K562 (cell line): Measurements from ENCODE around the gene LGALS7. TPM values are rescaled to one million over a fixed set of nuclear protein-coding genes. Genes with fewer than 3 reads are reported as not detected.

Experiments used
- ATAC-seq: fragments of 200-7000 bp; cut with Tn5 transposase; 3 replicates; pipeline ENCODE4 v1.9.1; 2020; ENCODE audit warnings: moderate library complexity
- BruUV-seq: library from RNA; stranded (reverse); fragments of 400-500 nt; replicated peaks from 2 replicates; lab custom pipeline; 2021; lab: Mats Ljungman, UMichigan
- CTCF ChIA-PET: fragments of 300-600 bp; formaldehyde crosslinking; extraction: SDS; loops from one replicate; lab custom pipeline; 2021; ENCODE audit warnings: low intra/inter-chr PET ratio; lab: Yijun Ruan, JAX
- POLR2A ChIA-PET: fragments of 300-600, 350-650 bp; sonication (Branson Sonifier 250); formaldehyde crosslinking; extraction: SDS; loops from one replicate; lab custom pipeline; 2021; ENCODE audit warnings: antibody characterized with exemption, inconsistent platforms; lab: Yijun Ruan, JAX
- DNase-seq, 4 experiments: peaks; one replicate each; pipeline versions ENCODE4 v3.0.0 to v3.0.0-alpha.2; 2011 to 2018; ENCODE audit warnings: low spot score in 3 of 4, mixed read lengths in 3 of 4; ENCODE audit errors: extremely low read depth in 1 of 4
- FAIRE-seq: peaks from 2 replicates; lab custom pipeline; 2011; peaks lifted over from hg19 to GRCh38; lab: Jason Lieb, UNC
- H2AFZ ChIP-seq: 2 replicates; pipeline ENCODE4 v1.6.0; 2011; ENCODE audit warnings: low read depth, low read length, control low read depth, inconsistent platforms
- H3K27ac ChIP-seq: fragments of 200-600 bp; 3 replicates; pipeline ENCODE4 v1.8.0; 2011; ENCODE audit warnings: low read depth, mild to moderate bottlenecking, control low read depth, inconsistent platforms, low read length, moderate library complexity, mixed read lengths; ENCODE audit errors: extremely low read depth
- H3K27me3 ChIP-seq, 2 experiments: fragments of 300-600 bp in 1 of 2; 2 replicates in 1 of 2; 3 replicates in 1 of 2; pipeline versions ENCODE4 v1.6.0 to v1.8.0; 2011; ENCODE audit warnings: inconsistent platforms in 2 of 2, low read length in 2 of 2, mild to moderate bottlenecking in 1 of 2, mixed read lengths in 1 of 2, moderate library complexity in 1 of 2; ENCODE audit not compliant: control insufficient read depth in 2 of 2, insufficient read depth in 2 of 2
- H3K36me3 ChIP-seq: fragments of 300-600 bp; 3 replicates; pipeline ENCODE4 v1.8.0; 2011; ENCODE audit warnings: mild to moderate bottlenecking, low read length, inconsistent platforms; ENCODE audit not compliant: control insufficient read depth, insufficient read depth
- H3K4me1 ChIP-seq, 2 experiments: fragments of 200-600 bp in 1 of 2; replicated peaks in 1 of 2; 2 replicates in 1 of 2; 3 replicates in 1 of 2; pipeline versions ENCODE4 v1.5.1 to v1.8.0; 2011; ENCODE audit warnings: inconsistent platforms in 2 of 2, low read length in 2 of 2, mild to moderate bottlenecking in 1 of 2, mixed read lengths in 1 of 2, moderate library complexity in 1 of 2; ENCODE audit not compliant: control insufficient read depth in 2 of 2, insufficient read depth in 2 of 2
- H3K4me2 ChIP-seq: 2 replicates; pipeline ENCODE4 v1.6.1; 2011; ENCODE audit warnings: low read length, control low read depth, inconsistent platforms, mixed read lengths; ENCODE audit not compliant: insufficient read depth
- H3K4me3 ChIP-seq: fragments of 200-600 bp; sonication (generic), shearing (Covaris generic); 2 replicates; pipeline ENCODE4 v1.5.1; 2016; ENCODE audit warnings: control low read depth, inconsistent platforms
- H3K79me2 ChIP-seq: fragments of 200-600 bp; 3 replicates; pipeline ENCODE4 v1.8.0; 2011; ENCODE audit warnings: low read length, inconsistent platforms; ENCODE audit not compliant: control insufficient read depth, insufficient read depth
- H3K9ac ChIP-seq, 2 experiments: 2 replicates each; pipeline versions ENCODE4 v1.6.0 to v1.6.1; 2011; ENCODE audit warnings: low read depth in 2 of 2, low read length in 2 of 2, control low read depth in 1 of 2, inconsistent platforms in 1 of 2, mild to moderate bottlenecking in 1 of 2, mixed read lengths in 1 of 2; ENCODE audit not compliant: insufficient read depth in 1 of 2
- H3K9me1 ChIP-seq: one replicate; pipeline ENCODE4 v1.6.0; 2011; ENCODE audit warnings: inconsistent platforms, mild to moderate bottlenecking, low read length, moderate library complexity; ENCODE audit not compliant: control insufficient read depth, insufficient read depth
- H3K9me3 ChIP-seq: replicated peaks from 2 replicates; pipeline ENCODE4 v1.5.1; 2011; ENCODE audit warnings: low read depth, low read length, inconsistent platforms; ENCODE audit not compliant: control insufficient read depth, insufficient read depth
- H4K20me1 ChIP-seq: replicated peaks from 2 replicates; pipeline ENCODE4 v1.6.1; 2011; ENCODE audit warnings: low read length, inconsistent platforms, mixed read lengths; ENCODE audit not compliant: control insufficient read depth, insufficient read depth
- DPF2 ChIP-seq: fragments of 450-650 bp; IDR thresholded peaks from 2 replicates; pipeline ENCODE4 v1.6.1; 2016
- ELK3 ChIP-seq: fragments of 450-650 bp; formaldehyde crosslinking; IDR thresholded peaks from 2 replicates; pipeline ENCODE4 v1.4.0; 2020; ENCODE audit warnings: mild to moderate bottlenecking
- FOXJ2 ChIP-seq: fragments of 200-800 bp; sonication (Bioruptor generic); IDR thresholded peaks from 2 replicates; pipeline ENCODE4 v1.6.1; 2016; ENCODE audit warnings: missing genetic modification characterization, missing compliant biosample characterization
- GABPB2 ChIP-seq: fragments of 250-450 bp; sonication (Bioruptor Pico); conservative IDR thresholded peaks from 2 replicates; pipeline ENCODE4 v1.5.1; 2021; ENCODE audit warnings: mild to moderate bottlenecking
- HNRNPH1 ChIP-seq: fragments of 200-400 bp; formaldehyde crosslinking; optimal IDR thresholded peaks from 2 replicates; pipeline ENCODE3; 2017; ENCODE audit warnings: low read depth, mild to moderate bottlenecking, low read length, moderate library complexity
- MYNN ChIP-seq, 2 experiments: sonication (generic); formaldehyde crosslinking in 1 of 2; IDR thresholded peaks; 2 replicates each; pipeline versions ENCODE4 v1.5.0 to v1.6.1; 2016 to 2020; ENCODE audit warnings: antibody characterized with exemption in 1 of 2, missing genetic modification reagents in 1 of 2
- TFAP4 ChIP-seq: sonication (generic); formaldehyde crosslinking; IDR thresholded peaks from 2 replicates; pipeline ENCODE4 v1.8.0; 2022; ENCODE audit warnings: missing genetic modification reagents, mild to moderate bottlenecking, moderate library complexity, borderline replicate concordance
- ZFP91 ChIP-seq: sonication (generic); formaldehyde crosslinking; IDR thresholded peaks from 2 replicates; pipeline ENCODE4 v1.8.0; 2022; ENCODE audit warnings: mild to moderate bottlenecking, missing genetic modification reagents
- ZNF274 ChIP-seq: IDR thresholded peaks from 2 replicates; pipeline ENCODE4 v1.6.1; 2011; ENCODE audit warnings: low read depth, mild to moderate bottlenecking, low read length, moderate library complexity, borderline replicate concordance
- WGBS: fragments of 100-300 bp; shearing (Covaris generic); methylation state at CpG from one replicate; pipeline ENCODE4 v1.1.6; 2016; ENCODE audit warnings: low coverage, mixed read lengths; ENCODE audit not compliant: insufficient coverage; ENCODE audit errors: missing lambda C conversion rate; 5-methylcytosine and 5-hydroxymethylcytosine counted together
- in situ Hi-C: fragments of 300-500 bp; cut with MboI; formaldehyde crosslinking; loops from 4 replicates; pipeline ENCODE4 v1.15.0; 2018; ENCODE audit warnings: inconsistent platforms, mixed read lengths
- intact Hi-C: fragments of 100-400 bp; cut with micrococcal nuclease; formaldehyde crosslinking; loops from 2 replicates; pipeline ENCODE4 v1.14.2; 2022
- polyA plus RNA-seq, 8 experiments: library from polyadenylated mRNA; depleted of rRNA in 4 of 8; stranded (reverse) in 5 of 8; unstranded in 3 of 8; fragments of >200 nt; fragmentation: Nextera tagmentation in 2 of 8; fragmentation: Illumina TruSeq in 1 of 8; extraction: Ambion mirVana in 2 of 8; extraction: Trizol in 1 of 8; gene quantifications; 2 replicates each; pipeline versions ENCODE4 v1.2.1 to v1.2.3, GENCODE V29; 2011 to 2014; ENCODE audit warnings: inconsistent platforms in 1 of 8, missing spikeins in 1 of 8
- total RNA-seq, 7 experiments: library from RNA; depleted of rRNA in 6 of 7; stranded (reverse); fragments of >200 nt in 6 of 7; fragmentation: Illumina TruSeq in 2 of 7; extraction: Trizol in 2 of 7; gene quantifications; 2 replicates each; pipeline versions ENCODE4 v1.2.1 to v1.2.3, GENCODE V29; 2011 to 2021; ENCODE audit warnings: low replicate concordance in 1 of 7

Gene LGALS7
- total and polyA plus RNA-seq, 9 of the 15 experiments (the other 6 are each of a cell fraction or from before 2014, with no cell fraction given) = not detected

- intact Hi-C loops (no loop called here), in situ Hi-C loops (no loop called here)
- Histone ChIP-seq H3K9me3 (no peaks in the 10 kb centered on the region), H3K9ac (no peak overlapping the region), H3K36me3 (peaks cover 97% of the 10 kb centered on the region; the same call in 2 of the 3 replicates), H3K79me2 (no peaks in the 10 kb centered on the region), H3K27ac (no peak overlapping the region), H3K27me3 (no peaks in the 10 kb centered on the region), H3K4me2 (no peak overlapping the region), H3K4me1 (peaks cover 9 to 59% of the 10 kb centered on the region in 2 experiments), H3K9me1 (no peaks in the 10 kb centered on the region), H2AFZ (no peak overlapping the region), H3K4me3 (no peak overlapping the region), H4K20me1 (peaks cover 4% of the 10 kb centered on the region; the same call in 1 of the 2 replicates)
- ATAC-seq (no peak), FAIRE-seq (no peak), DNase-seq (no peak)
- TF ChIP-seq FOXJ2 (no peak), ELK3 (no peak), TFAP4 (CRISPR knock-in tag) (0 out of 2 replicates have a peak, but pooled peaks have one; percentile 9), MYNN (IDR thresholded peaks at IDR 0.05) (no peak), MYNN (CRISPR knock-in tag; IDR thresholded peaks at IDR 0.05) (no peak), ZFP91 (CRISPR knock-in tag) (no peak), ZNF274 (no peak), DPF2 (no peak), HNRNPH1 (no peak), GABPB2 (CRISPR knock-in tag) (no peak)
- CTCF ChIA-PET = no interaction called here
- 85% methylated on average over 10 of the region's 11 CpGs for WGBS
- POLR2A ChIA-PET = interaction anchor here (0.6 to 2.2 kb wide), 7 partner anchors 9 to 383 kb away, joined by 3 to 8 read pairs (median 3); no protein-coding TSS in a partner anchor
- no TSS peak for BruUV-seq
Measured at GRCh38 chr19:38723606-38723965, 49.7 kb downstream of the LGALS7 start.
